Osteoblast (primary cell): ENCODE results near the gene PRR19. TPM values are rescaled to one million over a fixed set of nuclear protein-coding genes. Genes with fewer than 3 reads are reported as not detected.
"Not testable (repeated sequence)": the region's sequence is repeated elsewhere in the genome, so short reads cannot be mapped to it uniquely, and the experiment has no call there.

Experiments
- DNase-seq: peaks from one replicate; pipeline ENCODE4 v3.0.0; 2011; ENCODE audit warnings: low spot score, mixed read lengths; ENCODE audit not compliant: insufficient read length; ENCODE audit errors: missing footprints
- H2AFZ ChIP-seq: 2 replicates; pipeline ENCODE4 v1.6.0; 2011; ENCODE audit warnings: mild to moderate bottlenecking, low read length
- H3K27ac ChIP-seq: 2 replicates; pipeline ENCODE4 v1.5.1; 2011; ENCODE audit warnings: mild to moderate bottlenecking, low read depth, low read length, moderate library complexity
- H3K27me3 ChIP-seq: 2 replicates; pipeline ENCODE4 v1.6.0; 2012; ENCODE audit warnings: mild to moderate bottlenecking, control low read depth, inconsistent platforms, low read length, moderate library complexity; ENCODE audit not compliant: insufficient read depth
- H3K36me3 ChIP-seq: 2 replicates; pipeline ENCODE4 v1.5.1; 2011; ENCODE audit warnings: mild to moderate bottlenecking, low read length, control low read depth, moderate library complexity; ENCODE audit not compliant: insufficient read depth
- H3K4me1 ChIP-seq: 2 replicates; pipeline ENCODE4 v1.5.1; 2011; ENCODE audit warnings: mild to moderate bottlenecking, low read length, control low read depth, moderate library complexity; ENCODE audit not compliant: insufficient read depth
- H3K4me2 ChIP-seq: 2 replicates; pipeline ENCODE4 v1.6.0; 2011; ENCODE audit warnings: mild to moderate bottlenecking, low read length; ENCODE audit not compliant: insufficient read depth
- H3K4me3 ChIP-seq: fragments of 200-600 bp; sonication (generic); 3 replicates; pipeline ENCODE4 v1.5.1; 2012; ENCODE audit warnings: mild to moderate bottlenecking, low read length, inconsistent platforms; ENCODE audit not compliant: insufficient read depth
- H3K79me2 ChIP-seq: 2 replicates; pipeline ENCODE4 v1.6.0; 2012; ENCODE audit warnings: mild to moderate bottlenecking, low read length, control low read depth, inconsistent platforms; ENCODE audit not compliant: insufficient read depth
- H3K9me3 ChIP-seq: 2 replicates; pipeline ENCODE4 v1.5.1; 2011; ENCODE audit warnings: low read depth, low read length, control low read depth
- H4K20me1 ChIP-seq: 2 replicates; pipeline ENCODE4 v1.6.0; 2012; ENCODE audit warnings: mild to moderate bottlenecking, low read length, control low read depth; ENCODE audit not compliant: insufficient read depth
- CTCF ChIP-seq: IDR thresholded peaks from 2 replicates; pipeline ENCODE4 v1.5.1; 2011; ENCODE audit warnings: mild to moderate bottlenecking, low read depth, low read length, moderate library complexity; ENCODE audit errors: extremely low read depth
- total RNA-seq: library from RNA; depleted of rRNA; stranded (reverse); fragments of >200 nt; gene quantifications from 2 replicates; pipeline ENCODE4 v1.2.3, GENCODE V29; 2012

Gene PRR19
- total RNA-seq, 1 donor = 0.36 TPM

DNA sequence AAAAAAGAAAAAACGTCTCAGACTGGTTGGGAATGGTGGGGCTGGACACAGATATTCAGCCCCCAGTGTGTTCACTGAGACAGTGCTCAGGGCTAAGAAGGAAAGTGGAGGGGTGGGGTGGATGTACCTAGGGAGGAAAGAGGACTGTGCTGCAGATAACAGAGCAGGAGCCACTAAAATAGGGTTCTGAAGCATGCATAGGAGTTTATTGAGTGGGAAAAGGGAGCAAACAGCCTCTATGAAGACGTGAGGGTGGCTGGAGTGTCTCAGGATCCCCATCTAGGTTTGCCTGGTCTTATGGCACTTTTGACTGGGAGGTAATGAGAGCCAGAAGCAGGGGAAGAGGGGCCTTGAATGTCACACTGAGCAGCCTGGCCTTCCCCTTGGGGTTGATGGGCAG, 26.9 kb downstream of the PRR19 start:
- H3K36me3 ChIP-seq = no peaks in the 10 kb centered on the region
- H3K27ac ChIP-seq = no peak overlapping the region
- peaks cover 13% of the 10 kb centered on the region for H3K4me1 ChIP-seq
- H2AFZ ChIP-seq = no peak overlapping the region
- peaks cover 13% of the 10 kb centered on the region for H4K20me1 ChIP-seq
- H3K79me2 ChIP-seq = peaks cover 37% of the 10 kb centered on the region
- DNase-seq = peak; percentile 72
- no peak for TF ChIP-seq CTCF
- no peak overlapping the region for H3K4me2 ChIP-seq
- no peaks in the 10 kb centered on the region for H3K9me3 ChIP-seq
- peaks cover 12% of the 10 kb centered on the region for H3K27me3 ChIP-seq
- H3K4me3 ChIP-seq = no peak overlapping the region

DNA sequence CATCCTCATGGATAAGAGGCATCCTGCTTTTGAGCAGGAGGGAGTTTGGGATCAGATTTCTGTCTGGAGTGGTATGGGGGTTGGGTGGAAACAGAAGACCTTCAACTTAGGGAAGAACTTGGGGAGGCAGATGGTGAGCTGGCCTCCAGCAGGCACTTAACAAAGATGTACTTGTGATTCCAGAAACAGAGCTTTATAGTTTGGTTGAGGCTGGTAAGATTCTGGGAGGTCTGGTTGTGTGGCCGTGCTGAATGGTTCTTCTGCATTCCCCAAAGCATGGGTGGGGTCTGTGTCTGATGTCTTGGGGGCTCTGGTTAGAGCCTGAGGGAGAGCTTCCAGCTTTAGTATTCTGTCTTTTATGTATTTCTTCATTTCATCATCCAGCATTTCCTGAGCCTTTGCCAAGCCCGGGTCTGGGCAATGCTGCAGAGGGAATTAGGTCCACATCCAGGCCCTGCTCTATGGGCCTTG, 28.3 kb downstream of the PRR19 start:
- H3K27ac ChIP-seq = no peak overlapping the region
- H3K9me3 ChIP-seq = no peaks in the 10 kb centered on the region
- no peaks in the 10 kb centered on the region for H3K27me3 ChIP-seq
- TF ChIP-seq CTCF = no peak
- H3K79me2 ChIP-seq = peaks cover 37% of the 10 kb centered on the region
- no peak overlapping the region for H3K4me2 ChIP-seq
- peaks cover 8% of the 10 kb centered on the region for H3K4me1 ChIP-seq
- H4K20me1 ChIP-seq = peaks cover 13% of the 10 kb centered on the region
- DNase-seq = peak; percentile 13
- no peak overlapping the region for H3K4me3 ChIP-seq
- no peak overlapping the region for H2AFZ ChIP-seq
- H3K36me3 ChIP-seq = no peaks in the 10 kb centered on the region

GRCh38 chr19:42331333-42331732, 29.4 kb downstream of the PRR19 start:
- H4K20me1 ChIP-seq = peaks cover 13% of the 10 kb centered on the region
- H3K27ac ChIP-seq, H3K4me1 ChIP-seq, H3K4me2 ChIP-seq, H3K36me3 ChIP-seq, H3K4me3 ChIP-seq, H3K9me3 ChIP-seq, H3K27me3 ChIP-seq, H2AFZ ChIP-seq: not testable (repeated sequence)
- DNase-seq = peak; percentile 58
- peaks cover 30% of the 10 kb centered on the region for H3K79me2 ChIP-seq

DNA sequence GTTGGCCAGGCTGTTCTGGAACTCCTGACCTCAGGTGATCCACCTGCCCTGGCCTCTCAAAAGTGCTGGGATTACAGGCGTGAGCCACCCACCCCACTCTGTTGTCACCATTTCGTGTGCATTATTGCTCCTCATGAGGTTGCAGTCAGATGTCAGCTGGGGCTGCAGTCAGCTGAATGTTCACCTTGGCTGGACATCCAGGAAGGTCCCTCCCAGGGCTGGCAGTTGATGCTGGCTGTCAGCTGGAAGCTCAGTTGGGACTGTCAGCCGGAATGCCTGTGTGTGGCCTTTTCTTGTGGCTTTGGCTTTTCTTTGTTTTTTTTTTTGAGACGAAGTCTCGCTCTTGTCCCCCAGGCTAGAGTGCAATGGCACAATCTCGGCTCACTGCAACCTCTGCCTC, 30.1 kb downstream of the PRR19 start:
- no peaks in the 10 kb centered on the region for H3K9me3 ChIP-seq
- H3K4me2 ChIP-seq = no peak overlapping the region
- H4K20me1 ChIP-seq = peaks cover 13% of the 10 kb centered on the region
- no peaks in the 10 kb centered on the region for H3K27me3 ChIP-seq
- peaks cover 23% of the 10 kb centered on the region for H3K79me2 ChIP-seq
- H2AFZ ChIP-seq = no peak overlapping the region
- H3K27ac ChIP-seq = no peak overlapping the region
- TF ChIP-seq CTCF = no peak
- H3K36me3 ChIP-seq = no peaks in the 10 kb centered on the region
- DNase-seq = no peak
- no peaks in the 10 kb centered on the region for H3K4me1 ChIP-seq
- no peak overlapping the region for H3K4me3 ChIP-seq
